Common myeloid progenitor, CD34-positive (primary cell): ENCODE measurements around the gene LTB4R.

ENCODE experiments used
- CTCF ChIA-PET: fragments of 350-600 bp; sonication (Branson Sonifier 250); formaldehyde crosslinking; loops from one replicate; lab custom pipeline; 2021; ENCODE audit warnings: antibody characterized with exemption; lab: Charles Lee
- POLR2A ChIA-PET: fragments of 350-600 bp; sonication (Branson Sonifier 250); formaldehyde crosslinking; loops from one replicate; lab custom pipeline; 2021; ENCODE audit warnings: antibody characterized with exemption; lab: Charles Lee
- DNase-seq, 3 donors: peaks; one replicate each; pipeline versions ENCODE4 v3.0.0 to v3.0.0-alpha.2; 2013
- H3K27ac ChIP-seq, 2 experiments: 1 replicate in 1 of 2; 2 replicates in 1 of 2; pipeline ENCODE4 v1.7.0; 2013; ENCODE audit warnings: inconsistent platforms in 2 of 2, low read length in 2 of 2, mild to moderate bottlenecking in 2 of 2, low read depth in 1 of 2, moderate library complexity in 1 of 2; ENCODE audit not compliant: severe bottlenecking in 2 of 2, insufficient read depth in 1 of 2, poor library complexity in 1 of 2
- H3K27me3 ChIP-seq, 5 experiments: replicated peaks in 2 of 5; 1 replicate in 3 of 5; 2 replicates in 2 of 5; pipeline versions ENCODE4 v1.6.1 to v1.7.0; 2013; ENCODE audit warnings: low read length in 4 of 5, mild to moderate bottlenecking in 2 of 5, moderate library complexity in 2 of 5, inconsistent platforms in 1 of 5; ENCODE audit not compliant: insufficient read depth in 5 of 5, control insufficient read depth in 4 of 5
- H3K36me3 ChIP-seq, 4 experiments: 1 replicate in 2 of 4; 2 replicates in 2 of 4; pipeline versions ENCODE4 v1.6.1 to v1.7.0; 2013; ENCODE audit warnings: low read length in 3 of 4, control low read depth in 1 of 4, mild to moderate bottlenecking in 1 of 4; ENCODE audit not compliant: control insufficient read depth in 4 of 4, insufficient read depth in 4 of 4
- H3K4me1 ChIP-seq, 4 experiments: 1 replicate in 3 of 4; 2 replicates in 1 of 4; pipeline versions ENCODE4 v1.6.1 to v1.7.1; 2013; ENCODE audit warnings: low read length in 3 of 4, mild to moderate bottlenecking in 3 of 4, control low read depth in 1 of 4, inconsistent platforms in 1 of 4, moderate library complexity in 1 of 4; ENCODE audit not compliant: control insufficient read depth in 4 of 4, insufficient read depth in 4 of 4; ENCODE audit errors: control extremely low read depth in 1 of 4
- H3K4me3 ChIP-seq, 7 experiments: 1 replicate in 4 of 7; 2 replicates in 3 of 7; pipeline versions ENCODE4 v1.5.1 to v1.7.0; 2013; ENCODE audit warnings: mild to moderate bottlenecking in 7 of 7, low read length in 6 of 7, moderate library complexity in 6 of 7, inconsistent platforms in 2 of 7, low read depth in 2 of 7, control low read depth in 1 of 7; ENCODE audit not compliant: insufficient read depth in 4 of 7, control insufficient read depth in 1 of 7; ENCODE audit errors: extremely low read depth in 1 of 7
- H3K9me3 ChIP-seq, 5 experiments: 1 replicate in 4 of 5; 2 replicates in 1 of 5; pipeline versions ENCODE4 v1.6.1 to v1.7.1; 2013; ENCODE audit warnings: low read length in 4 of 5, mild to moderate bottlenecking in 2 of 5, inconsistent platforms in 1 of 5, low read depth in 1 of 5, moderate library complexity in 1 of 5; ENCODE audit not compliant: control insufficient read depth in 4 of 5, insufficient read depth in 2 of 5; ENCODE audit errors: control extremely low read depth in 1 of 5
- WGBS: methylation state at CpG from one replicate; pipeline ENCODE4 v1.1.5; 2013; ENCODE audit not compliant: insufficient coverage; 5-methylcytosine and 5-hydroxymethylcytosine counted together

The LTB4R gene

GRCh38 chr14:24365600-24366412 is 54.5 kb downstream of the LTB4R start:
- ChIA-PET POLR2A (interaction anchor here (0.7 to 2.4 kb wide), 5 partner anchors 24 to 71 kb away, joined by 4 to 8 read pairs (median 6); partner anchors contain the start of genes CBLN3 and KHNYN), CTCF (interaction anchor here (0.7 to 2.3 kb wide), 33 partner anchors 10 to 150 kb away, joined by 3 to 81 read pairs (median 5); partner anchors contain the start of genes ADCY4, CBLN3, KHNYN and MDP1)
- no peaks in the 10 kb centered on the region for H3K9me3 ChIP-seq
- peaks cover 0 to 23% (median 6%) of the 10 kb centered on the region in 5 experiments for H3K27me3 ChIP-seq
- H3K4me3 ChIP-seq: peak overlapping the region in 1 of 7 experiments; percentile 69
- no peaks in the 10 kb centered on the region for H3K36me3 ChIP-seq
- peaks cover 0 to 33% (median 32%) of the 10 kb centered on the region in 4 experiments for H3K4me1 ChIP-seq
- 1% methylated on average over 17 of the region's 28 CpGs for WGBS
- peak; percentile 95 to 98 (median 97) for DNase-seq
- H3K27ac ChIP-seq: no peak overlapping the region

DNA sequence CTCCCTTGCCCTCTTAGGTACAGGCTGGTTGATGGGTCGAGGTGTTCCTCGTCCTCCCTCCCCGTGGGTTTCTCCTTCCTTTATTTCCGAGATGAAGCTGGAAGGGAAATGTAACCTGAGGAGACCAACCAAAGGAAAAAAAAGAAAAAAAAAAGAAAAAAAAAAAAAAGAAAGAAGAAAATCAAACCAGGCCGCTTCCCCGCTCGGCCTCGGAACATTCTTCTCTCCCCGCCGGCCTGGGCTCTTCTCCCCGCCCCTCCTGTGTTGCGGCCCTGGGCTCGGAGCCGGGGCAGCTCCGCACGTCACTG is 55.1 kb downstream of the LTB4R start:
- POLR2A ChIA-PET: interaction anchor here (1.0 to 2.4 kb wide), 3 partner anchors 64 to 70 kb away, joined by 4 to 7 read pairs (median 6); partner anchors contain the start of genes CBLN3 and KHNYN
- peak overlapping the region in 4 of 7 experiments; percentile 23 to 69 (median 57) for H3K4me3 ChIP-seq

DNA sequence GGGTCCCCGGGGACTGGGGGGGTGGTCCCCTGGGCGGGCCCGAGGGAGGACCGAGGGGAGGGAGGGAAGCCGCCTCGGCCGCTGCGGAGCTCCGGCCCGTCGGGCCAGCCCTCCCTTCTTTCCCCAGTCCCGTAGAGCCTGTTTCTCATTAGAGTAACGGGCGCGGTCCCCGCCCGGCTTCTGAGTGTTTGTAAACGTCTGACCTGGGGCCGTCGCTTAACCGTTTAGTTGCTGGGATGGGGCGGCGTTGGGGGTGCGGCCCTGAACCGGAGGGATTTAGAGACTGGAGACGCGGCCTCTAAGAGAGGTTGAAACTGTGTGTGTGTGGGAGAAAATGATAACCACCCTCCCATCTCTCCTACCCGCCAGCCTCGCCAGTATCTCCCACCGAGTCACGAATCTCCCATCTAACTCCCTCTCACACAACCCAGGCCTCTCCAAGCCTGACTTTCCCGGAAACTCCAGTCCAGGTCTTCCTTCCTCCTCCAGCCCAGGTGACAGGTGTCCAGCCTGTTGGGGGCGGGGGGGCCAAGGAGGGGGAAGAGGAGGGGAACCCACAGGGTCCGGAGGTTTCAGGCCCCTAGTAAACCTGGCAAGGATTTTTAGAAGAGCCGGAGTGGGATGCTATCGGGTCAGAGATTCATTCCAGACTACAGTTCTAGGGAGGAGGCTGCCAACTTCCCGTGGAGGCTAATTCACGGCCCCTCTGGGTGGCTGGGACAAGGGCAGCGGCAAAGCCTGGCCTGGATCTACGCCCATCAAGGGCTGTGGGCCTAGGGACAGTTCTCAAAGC is 55.6 kb downstream of the LTB4R start:
- WGBS: 4% methylated on average over 18 of the region's 40 CpGs

More for the DNA sequence above, 55.1 kb downstream of the LTB4R start:
- Histone ChIP-seq H3K4me1 (peaks cover 0 to 33% (median 32%) of the 10 kb centered on the region in 4 experiments), H3K27me3 (peaks cover 0 to 23% (median 6%) of the 10 kb centered on the region in 5 experiments), H3K36me3 (no peaks in the 10 kb centered on the region), H3K27ac (no peak overlapping the region), H3K9me3 (no peaks in the 10 kb centered on the region)
- DNase-seq: no peak
- CTCF ChIA-PET: interaction anchor here (0.7 to 2.3 kb wide), 22 partner anchors 10 to 124 kb away, joined by 3 to 81 read pairs (median 11); partner anchors contain the start of genes ADCY4, CBLN3, KHNYN and NYNRIN
- WGBS: 0% methylated on average over 3 of the region's 16 CpGs

More for the DNA sequence above, 55.6 kb downstream of the LTB4R start:
- Histone ChIP-seq H3K27ac (no peak overlapping the region), H3K36me3 (no peaks in the 10 kb centered on the region), H3K9me3 (no peaks in the 10 kb centered on the region), H3K27me3 (peaks cover 0 to 23% (median 6%) of the 10 kb centered on the region in 5 experiments), H3K4me1 (peaks cover 0 to 33% (median 32%) of the 10 kb centered on the region in 4 experiments), H3K4me3 (peak overlapping the region in 6 of 7 experiments; percentile 23 to 69 (median 46))
- peak in 2 of 3 donors; percentile 34 to 48 for DNase-seq
- CTCF ChIA-PET: interaction anchor here (0.7 to 2.3 kb wide), 17 partner anchors 10 to 70 kb away, joined by 3 to 81 read pairs (median 12); partner anchors contain the start of genes ADCY4, CBLN3, KHNYN and NYNRIN
- POLR2A ChIA-PET: interaction anchor here (1.0 to 2.4 kb wide), 3 partner anchors 63 to 69 kb away, joined by 4 to 7 read pairs (median 6); partner anchors contain the start of genes CBLN3 and KHNYN
